ENCODE results near the gene SLC7A1. TPM values are rescaled to one million over a fixed set of nuclear protein-coding genes. Genes with fewer than 3 reads are reported as not detected.

The SLC7A1 gene
- polyA plus RNA-seq, 2 of the 4 experiments (the other 2 are of a cell fraction): 19.9 to 24.8 TPM

- DNase-seq (ENCODE audit: low read depth in 1 of 2, low spot score in 1 of 2) (no peak), ATAC-seq (no peak), FAIRE-seq (no peak)
- ChIA-PET CTCF (interaction anchor here (1.0 to 4.8 kb wide), 3 partner anchors 8 to 396 kb away, joined by 3 to 43 read pairs (median 38); no protein-coding TSS in a partner anchor), POLR2A (no interaction called here)
- H3K27ac ChIP-seq: no peak overlapping the region
- no peaks in the 10 kb centered on the region for H3K9me3 ChIP-seq
- WGBS (ENCODE audit: missing lambda C conversion rate): 84% methylated on average over 4 of the region's 10 CpGs
- H3K4me1 ChIP-seq: peaks cover 5% of the 10 kb centered on the region; the same call in 1 of the 3 replicates
- no peak overlapping the region for H3K4me2 ChIP-seq
- no peak for TF ChIP-seq ZC3H11A (IDR thresholded peaks at IDR 0.05)
- TF ChIP-seq NPAS2 (CRISPR knock-in tag; IDR thresholded peaks at IDR 0.05; ENCODE audit: borderline replicate concordance): no peak
- no peak overlapping the region for H3K4me3 ChIP-seq
These were observed 89.5 kb downstream of the SLC7A1 start for GRCh38 chr13:29505950-29506349.

- ATAC-seq: no peak
- TF ChIP-seq JUN (IDR thresholded peaks at IDR 0.05): no peak
- TF ChIP-seq MAX (IDR thresholded peaks at IDR 0.05): no peak
- TF ChIP-seq HES2 (IDR thresholded peaks at IDR 0.05): no peak
- no peak for TF ChIP-seq SMC3 (IDR thresholded peaks at IDR 0.05)
- no peak for TF ChIP-seq ELK1 (IDR thresholded peaks at IDR 0.05; ENCODE audit: low read depth, low read length)
- no peak for TF ChIP-seq BHLHE40 (IDR thresholded peaks at IDR 0.05; ENCODE audit: low read depth, low read length)
- TF ChIP-seq TP53 (CRISPR knock-in tag; IDR thresholded peaks at IDR 0.05): no peak
- TF ChIP-seq JUNB (IDR thresholded peaks at IDR 0.05): no peak
- no peak for TF ChIP-seq GATA3 (IDR thresholded peaks at IDR 0.05; ENCODE audit: borderline replicate concordance)
- no peak for TF ChIP-seq MAFK (IDR thresholded peaks at IDR 0.05; ENCODE audit: partially characterized antibody)
- peaks cover 5% of the 10 kb centered on the region; the same call in 1 of the 3 replicates for H3K4me1 ChIP-seq
- WGBS (ENCODE audit: missing lambda C conversion rate): 70% methylated on average over 17 of the region's 17 CpGs
- H3K4me3 ChIP-seq: no peak overlapping the region
- H3K9me3 ChIP-seq: no peaks in the 10 kb centered on the region
- H3K4me2 ChIP-seq: no peak overlapping the region
- no peak for DNase-seq (ENCODE audit: low read depth in 1 of 2, low spot score in 1 of 2)
- no peak overlapping the region for H3K27ac ChIP-seq
- no peak for FAIRE-seq
- ChIA-PET CTCF (interaction anchor here (4.6 to 4.8 kb wide), 2 partner anchors 8 to 200 kb away, joined by 38 to 43 read pairs; no protein-coding TSS in a partner anchor), POLR2A (no interaction called here)
These were observed 90.0 kb downstream of the SLC7A1 start for GRCh38 chr13:29505511-29505910.

GRCh38 chr13:29504691-29505090 is 90.8 kb downstream of the SLC7A1 start:
- no peak overlapping the region for H3K4me2 ChIP-seq
- DNase-seq (ENCODE audit: low read depth in 1 of 2, low spot score in 1 of 2): no peak
- ChIA-PET CTCF (interaction anchor here (1.7 kb wide), 1 partner anchor 611 kb away, joined by 6 read pairs; no protein-coding TSS in a partner anchor), POLR2A (no interaction called here)
- TF ChIP-seq MAX (IDR thresholded peaks at IDR 0.05) (no peak), PBX3 (IDR thresholded peaks at IDR 0.05) (no peak), CEBPB (IDR thresholded peaks at IDR 0.05) (no peak), ZFP36 (IDR thresholded peaks at IDR 0.05; ENCODE audit: borderline replicate concordance, partially characterized antibody) (no peak), MYC (IDR thresholded peaks at IDR 0.05; ENCODE audit: borderline replicate concordance, low read length) (no peak), NR3C1 (IDR thresholded peaks at IDR 0.05) (no peak), EHMT2 (IDR thresholded peaks at IDR 0.05; ENCODE audit: low read depth) (no peak), CTCF (IDR thresholded peaks at IDR 0.05) (no peak), KDM5A (IDR thresholded peaks at IDR 0.05) (no peak), ZC3H11A (IDR thresholded peaks at IDR 0.05) (no peak), FOSB (CRISPR knock-in tag; IDR thresholded peaks at IDR 0.05) (no peak), RAD21 (conservative IDR thresholded peaks at IDR 0.05 in 1 of 2, IDR thresholded peaks at IDR 0.05 in 1 of 2) (no peak), HES2 (IDR thresholded peaks at IDR 0.05) (no peak)
- peaks cover 5% of the 10 kb centered on the region; the same call in 1 of the 3 replicates for H3K4me1 ChIP-seq
- H3K4me3 ChIP-seq: no peak overlapping the region
- no peaks in the 10 kb centered on the region for H3K9me3 ChIP-seq
- WGBS (ENCODE audit: missing lambda C conversion rate): 72% methylated on average over 4 of the region's 15 CpGs
- no peak for FAIRE-seq
- H3K27ac ChIP-seq: no peak overlapping the region
- no peak for ATAC-seq

Measured in A549 (cell line).